Amygdala (tissue), 56 donors: Measurements from ENCODE around the gene TOM1L1.

ENCODE experiments used
- DNase-seq, 56 donors: peaks; one replicate each; lab custom pipeline; 2025; lab: John Stamatoyannopoulos, UW

TOM1L1 gene

DNA sequence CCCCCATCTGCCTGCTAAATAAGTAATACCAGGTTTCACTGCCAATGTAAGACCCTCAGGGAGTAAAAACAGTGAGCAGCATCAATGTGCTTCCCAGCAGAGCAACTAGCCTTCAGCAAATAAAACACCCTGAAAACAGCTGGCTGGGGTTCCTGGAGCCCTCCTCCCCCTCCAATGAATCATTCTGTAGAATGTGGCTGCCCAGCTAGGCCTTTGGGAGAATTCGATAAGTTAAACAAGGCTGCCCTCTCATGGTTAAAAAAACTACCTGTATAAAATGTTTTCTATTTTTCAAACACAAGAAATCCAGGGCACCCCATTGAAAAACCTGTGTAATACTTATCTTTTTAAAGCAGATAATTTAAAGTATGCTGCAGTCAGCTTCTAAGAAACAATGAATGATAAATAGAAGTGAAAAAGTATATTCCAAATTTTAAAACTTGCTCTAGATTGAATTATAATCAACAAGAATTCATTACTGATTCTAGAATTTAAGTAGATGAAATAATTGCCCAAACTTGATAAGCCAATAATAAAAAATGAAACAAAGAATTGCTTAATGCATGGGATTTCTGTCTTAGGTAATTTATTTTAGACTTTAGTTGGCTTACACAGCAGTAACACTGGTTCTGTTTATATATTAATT, 9.4 kb upstream of the TOM1L1 start:
- DNase-seq, result peak in 7 of 56 donors; percentile 1 to 15 (median 4)

DNA sequence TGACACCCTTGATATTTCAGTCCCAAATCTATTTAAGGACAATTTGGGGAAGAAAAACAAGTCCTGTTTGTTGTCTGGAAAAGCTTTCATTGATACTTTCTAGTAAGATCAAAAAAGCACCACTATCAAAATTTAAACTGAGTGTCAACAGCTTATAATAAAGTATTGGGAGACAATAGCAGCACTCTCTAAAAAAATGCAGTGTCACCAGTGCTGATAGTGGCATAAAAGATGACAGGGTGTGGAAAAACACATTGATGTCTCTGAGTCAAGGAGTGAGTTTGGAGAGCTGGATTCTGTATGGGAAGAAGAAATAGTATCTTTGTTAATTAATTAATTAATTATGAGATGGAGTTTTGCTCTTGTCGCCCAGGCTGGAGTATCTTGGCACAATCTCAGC, 8.3 kb upstream of the TOM1L1 start:
- DNase-seq, result no peak

DNA sequence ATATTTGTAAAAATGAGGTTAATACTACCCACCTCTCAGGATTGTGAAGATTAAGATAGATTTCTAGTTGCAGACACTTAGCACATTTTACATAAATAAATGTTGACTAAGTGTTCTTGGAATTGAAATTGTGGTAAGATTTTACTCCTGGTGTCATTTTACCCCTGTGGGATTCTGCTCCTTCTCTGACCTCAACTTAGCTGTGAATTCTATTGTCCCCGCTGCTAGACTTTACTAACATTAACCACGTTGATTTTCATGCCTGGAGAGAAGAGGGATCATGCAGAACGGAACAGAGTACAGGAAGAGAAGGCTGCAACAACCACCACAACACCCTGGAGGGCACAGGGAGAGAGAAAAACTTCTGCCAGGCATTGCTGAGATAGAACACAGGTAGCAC, 2.1 kb upstream of the TOM1L1 start:
- no peak for DNase-seq

DNA sequence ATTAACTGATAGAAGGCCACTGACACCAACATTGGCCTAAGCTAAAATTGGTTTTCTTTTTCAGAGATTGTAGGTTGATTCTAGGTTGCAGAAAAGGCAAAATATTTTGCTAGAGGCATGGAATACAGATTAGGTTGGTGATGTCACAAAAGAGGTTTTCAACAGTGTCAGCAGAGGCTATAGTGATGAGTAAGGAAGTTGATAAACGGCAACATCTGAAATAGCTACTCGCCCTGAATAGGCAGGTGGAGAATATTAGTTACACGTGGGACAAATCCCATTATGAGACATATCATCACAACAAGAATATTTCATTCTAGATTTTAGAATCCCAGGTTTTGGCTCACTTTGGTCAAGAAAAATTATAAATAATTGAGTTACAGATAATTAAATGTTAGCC, 1.5 kb upstream of the TOM1L1 start:
- DNase-seq, result no peak

DNA sequence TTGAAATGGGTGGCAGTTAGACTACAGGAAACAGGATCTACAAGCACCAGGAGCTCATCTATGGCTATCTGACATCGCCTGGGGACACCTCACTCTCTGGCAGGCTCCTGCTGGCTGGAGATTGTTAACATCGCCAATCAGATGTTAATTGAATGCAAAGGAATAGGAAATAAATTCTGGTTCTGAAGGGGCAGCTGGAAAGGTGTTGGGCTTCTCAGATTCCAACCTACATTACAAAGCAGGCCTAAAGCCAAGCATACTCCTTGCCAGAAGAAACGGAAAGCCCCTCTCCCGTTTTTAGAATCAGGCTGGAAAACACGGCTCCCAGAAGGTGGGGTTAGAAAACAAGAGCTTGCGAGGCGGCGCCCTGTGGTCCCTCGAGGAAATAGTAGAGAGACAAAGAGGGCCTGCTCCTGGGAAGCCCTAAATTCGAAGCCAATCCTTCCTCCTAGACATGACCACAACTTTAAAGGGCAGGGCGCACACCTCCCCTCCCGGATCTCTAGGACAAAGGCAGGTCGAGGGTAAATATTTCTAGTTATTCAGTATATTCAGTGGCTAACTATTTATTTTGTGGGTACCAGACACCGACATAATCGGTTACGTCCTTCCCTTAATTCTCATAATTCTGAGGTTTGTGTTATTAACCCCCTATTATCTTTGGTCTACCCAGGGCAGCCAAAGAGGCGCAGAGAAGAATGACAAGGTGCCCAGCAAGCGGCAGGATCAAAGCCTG, 763 bp upstream of the TOM1L1 start:
- DNase-seq, result peak in 3 of 56 donors; percentile 2 to 10 (median 3)

DNA sequence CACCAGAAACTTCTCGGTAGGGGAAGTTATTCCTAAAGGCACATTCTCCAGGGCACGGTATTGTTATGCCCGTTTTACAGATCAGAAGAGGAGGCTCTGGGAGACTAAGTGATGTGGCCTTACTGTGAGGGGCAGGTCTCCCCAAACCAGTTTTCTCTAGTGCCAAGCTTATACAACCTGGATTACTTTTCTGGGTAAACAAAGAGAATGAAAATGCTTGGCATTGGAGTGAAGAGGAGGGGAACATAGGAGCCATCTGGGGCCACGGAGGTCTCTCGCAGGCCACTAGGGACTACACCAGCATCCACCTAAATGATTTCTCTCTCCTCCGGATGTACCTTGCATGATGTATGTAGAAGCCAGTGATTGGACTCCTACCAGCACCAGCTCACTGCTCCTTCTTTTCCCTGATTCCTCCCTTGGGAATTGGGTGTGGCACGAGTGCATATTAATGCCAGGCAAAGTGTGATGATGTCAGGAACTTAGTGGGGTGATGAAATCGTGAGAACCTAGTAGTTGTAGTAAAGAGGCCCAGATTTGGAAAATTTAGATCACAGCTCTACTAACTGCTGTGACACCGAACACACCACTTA, 674 bp downstream of the TOM1L1 start:
- peak in 1 of 56 donors; percentile 22 for DNase-seq

DNA sequence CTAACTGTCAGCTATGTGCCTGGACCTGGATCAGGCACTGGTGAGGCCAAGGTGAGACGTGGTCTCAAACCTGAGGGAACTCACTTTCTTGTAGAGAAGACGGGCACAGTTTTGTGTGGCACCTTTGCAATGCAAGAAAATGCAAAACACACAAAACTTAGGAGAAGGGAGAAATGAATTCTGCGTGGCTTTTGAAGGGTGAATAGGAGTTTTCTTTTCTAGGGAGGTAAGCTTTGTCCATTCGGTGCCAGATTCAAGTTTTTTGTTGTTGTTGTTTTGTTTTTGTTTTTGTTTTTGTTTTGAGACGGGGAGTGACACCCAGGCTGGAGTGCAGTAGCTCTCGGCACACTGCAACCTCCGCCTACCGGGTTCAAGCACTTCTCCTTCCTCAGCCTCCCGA, 1.4 kb downstream of the TOM1L1 start:
- no peak for DNase-seq

DNA sequence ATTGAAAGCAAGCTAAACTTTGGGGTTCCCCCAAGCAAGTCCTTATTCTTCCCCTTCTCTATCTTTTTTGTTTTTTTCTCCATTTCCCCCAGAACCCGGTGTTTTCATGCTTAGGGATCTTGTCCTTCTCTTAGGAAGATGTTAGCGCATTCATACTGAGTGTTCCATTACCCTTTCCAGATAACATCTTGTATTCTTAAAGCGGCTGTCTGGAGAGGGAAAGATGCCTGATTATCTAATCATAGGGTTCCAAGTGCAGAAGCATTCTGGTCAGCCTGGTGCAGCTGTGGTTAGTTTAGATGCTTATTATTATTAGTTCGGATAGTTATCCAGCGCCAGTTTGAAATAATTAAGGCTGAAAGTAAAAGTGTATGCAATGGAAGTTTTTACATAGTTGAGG, 2.0 kb downstream of the TOM1L1 start:
- DNase-seq, result no peak

DNA sequence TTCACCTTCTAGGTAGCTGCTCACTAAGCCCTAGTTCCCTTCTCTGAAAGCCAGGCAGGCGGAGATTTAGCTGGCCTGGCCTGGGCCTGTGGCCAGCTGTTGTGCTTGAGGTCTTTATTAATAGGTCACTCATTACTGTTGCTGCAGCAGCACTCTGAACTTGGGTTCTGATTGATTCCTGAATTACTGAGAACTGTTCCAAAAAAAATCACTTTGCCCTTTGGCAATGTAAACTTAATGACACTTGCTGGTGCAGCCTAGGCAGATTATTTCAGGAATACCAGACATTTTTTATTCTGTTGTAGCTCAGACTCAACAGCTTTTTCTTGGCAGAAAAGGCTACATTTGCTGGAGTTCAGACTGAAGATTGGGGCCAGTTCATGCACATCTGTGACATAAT, 2.7 kb downstream of the TOM1L1 start:
- peak in 12 of 56 donors; percentile 1 to 18 (median 8) for DNase-seq

DNA sequence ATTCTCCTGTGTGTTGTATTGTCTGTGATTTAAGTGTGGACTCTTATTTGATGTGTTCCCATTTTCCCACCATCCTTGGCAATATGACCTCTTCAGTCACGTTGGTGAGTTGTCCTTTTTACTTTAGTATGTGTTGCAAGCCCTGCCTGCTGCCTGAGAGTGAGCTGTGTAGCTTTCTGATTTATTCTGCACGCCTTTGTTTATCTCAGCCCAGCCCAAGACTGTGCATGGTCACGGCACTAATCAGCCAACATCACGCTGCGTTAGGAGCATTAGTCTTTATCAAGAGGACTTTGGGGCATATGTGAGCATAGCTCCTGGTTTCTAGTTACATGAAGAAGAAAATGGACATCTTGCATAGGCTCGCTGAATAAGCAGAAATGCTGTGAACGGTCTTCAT, 6.0 kb downstream of the TOM1L1 start:
- DNase-seq, result no peak

DNA sequence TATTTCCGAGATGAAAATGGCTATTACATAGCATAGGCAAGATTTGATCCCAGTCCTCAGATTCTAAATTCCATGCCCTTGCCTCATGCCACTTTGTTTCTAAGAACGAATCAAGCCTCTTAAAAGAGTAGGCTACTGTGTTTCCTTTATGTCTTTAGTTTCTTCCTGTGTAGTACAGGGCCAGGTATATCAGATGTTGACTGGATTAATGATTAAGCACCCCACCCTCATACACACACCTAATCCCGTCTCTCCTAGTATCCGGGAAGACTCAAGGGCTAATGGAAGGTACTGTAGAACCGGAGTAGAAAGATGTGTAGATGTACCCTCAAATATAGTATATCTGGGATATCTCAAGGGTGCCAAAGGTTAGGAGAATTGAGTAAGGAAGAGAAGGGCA, 6.7 kb downstream of the TOM1L1 start:
- DNase-seq, result no peak

DNA sequence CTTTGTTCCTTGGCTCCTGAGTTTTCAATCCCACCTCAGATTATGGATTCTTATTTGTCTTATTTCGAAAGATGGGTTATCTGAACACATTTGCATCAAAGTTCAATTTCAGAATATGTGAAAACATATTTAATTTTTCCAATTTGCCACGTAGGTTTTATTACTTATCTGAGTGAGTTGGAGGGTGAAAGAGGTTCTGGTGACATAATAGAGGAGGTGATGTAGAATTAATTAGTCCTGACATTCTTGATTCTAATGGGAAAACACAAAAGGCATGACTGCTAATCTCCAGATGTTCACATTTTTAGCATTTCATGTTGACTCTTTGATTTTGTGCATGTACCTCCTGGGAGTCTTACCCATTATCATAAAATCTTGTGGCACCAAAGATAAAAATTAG, 9.1 kb downstream of the TOM1L1 start:
- DNase-seq, result no peak

DNA sequence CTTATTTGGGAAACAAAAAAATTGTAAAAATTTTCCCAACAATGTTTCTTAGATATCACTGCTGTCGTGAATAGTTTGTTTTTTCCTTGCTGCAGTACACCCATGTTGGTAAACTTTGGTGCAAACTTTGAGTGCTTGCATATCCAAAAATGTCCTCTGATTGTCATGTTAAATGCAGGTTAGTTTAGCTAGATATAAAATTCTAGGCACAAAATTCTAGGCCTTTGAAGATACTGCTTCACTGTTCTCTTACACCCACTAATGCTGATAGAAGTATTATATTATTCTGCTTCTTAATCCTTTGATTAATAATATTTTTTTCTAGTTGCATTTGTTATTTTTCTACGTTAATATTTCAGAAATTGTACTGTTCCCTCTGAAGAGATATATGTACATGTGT, 16.1 kb downstream of the TOM1L1 start:
- DNase-seq, result no peak

DNA sequence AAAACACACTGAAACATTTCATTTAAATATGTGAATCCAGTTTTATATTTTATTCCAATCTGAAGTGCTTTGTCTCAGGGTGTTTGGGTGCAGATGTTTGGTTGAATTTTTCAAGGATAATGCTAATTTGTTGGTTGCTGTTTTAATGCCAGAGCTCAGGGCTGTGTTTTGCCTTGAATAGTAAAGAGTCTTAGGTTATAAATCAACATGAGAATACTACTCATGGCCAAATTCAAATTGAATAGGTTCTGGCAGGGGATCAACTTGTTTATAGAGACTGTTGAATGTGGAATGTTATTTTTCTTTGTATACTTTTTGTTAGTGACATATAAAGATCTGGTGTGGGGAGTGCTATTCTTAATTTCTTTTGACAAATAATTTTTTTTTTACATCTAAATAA, 18.8 kb downstream of the TOM1L1 start:
- DNase-seq, result no peak

DNA sequence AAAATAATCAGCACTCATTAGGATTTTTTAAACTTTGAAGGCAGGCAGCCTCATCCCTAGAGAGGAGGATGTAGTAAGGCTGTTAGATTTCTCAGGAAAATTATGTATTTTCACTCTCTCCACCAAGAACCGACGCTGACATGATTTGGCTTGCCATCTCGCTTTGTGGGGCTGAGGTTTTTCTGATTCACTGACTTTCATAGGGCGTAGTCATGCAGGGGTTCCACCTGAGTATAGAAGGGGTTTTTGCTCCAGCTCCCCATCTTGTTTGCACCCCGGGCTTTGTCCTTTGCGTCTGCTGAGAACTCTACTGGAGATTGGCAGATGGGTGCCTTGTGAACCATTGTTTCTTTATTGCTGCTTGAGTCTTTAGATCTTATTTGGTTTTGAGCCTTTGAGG, 20.2 kb downstream of the TOM1L1 start:
- DNase-seq, result no peak

DNA sequence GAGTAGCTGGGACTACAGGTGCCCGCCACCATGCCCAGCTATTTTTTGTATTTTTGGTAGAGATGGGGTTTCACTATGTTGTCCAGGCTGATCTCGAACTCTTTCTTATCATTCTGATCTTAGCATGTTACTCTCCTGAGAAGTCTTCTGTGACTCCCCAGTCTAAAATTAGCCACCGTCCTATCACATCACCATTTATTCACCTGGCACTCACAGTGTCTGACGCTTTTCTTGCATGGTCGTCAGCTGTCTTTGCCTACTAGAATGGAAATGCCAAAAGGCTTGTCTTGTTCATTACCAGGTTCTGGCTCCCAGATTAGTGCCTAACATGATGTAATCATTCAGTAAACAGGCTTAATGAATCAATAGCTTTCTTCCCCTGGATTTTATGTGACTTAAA, 23.8 kb downstream of the TOM1L1 start:
- no peak for DNase-seq

DNA sequence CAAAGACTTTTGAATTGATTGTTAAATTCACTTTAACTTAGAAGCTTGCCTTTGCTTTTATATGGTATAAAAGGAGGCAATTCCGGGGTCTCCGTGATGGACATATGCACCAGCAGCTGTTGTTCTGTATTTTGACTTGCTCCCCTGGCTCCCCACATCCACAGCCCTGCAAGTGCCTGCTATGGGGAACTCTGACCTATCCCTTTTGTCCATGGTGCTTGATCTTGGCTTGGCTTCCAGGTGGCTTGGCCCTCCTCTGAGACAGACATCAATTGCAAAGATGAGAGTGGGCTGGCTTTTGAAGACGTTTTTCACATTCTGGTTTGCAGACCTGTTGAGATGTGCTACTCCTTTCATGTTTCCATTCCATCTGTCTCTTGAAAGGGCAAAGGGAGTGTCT, 26.9 kb downstream of the TOM1L1 start:
- no peak for DNase-seq

DNA sequence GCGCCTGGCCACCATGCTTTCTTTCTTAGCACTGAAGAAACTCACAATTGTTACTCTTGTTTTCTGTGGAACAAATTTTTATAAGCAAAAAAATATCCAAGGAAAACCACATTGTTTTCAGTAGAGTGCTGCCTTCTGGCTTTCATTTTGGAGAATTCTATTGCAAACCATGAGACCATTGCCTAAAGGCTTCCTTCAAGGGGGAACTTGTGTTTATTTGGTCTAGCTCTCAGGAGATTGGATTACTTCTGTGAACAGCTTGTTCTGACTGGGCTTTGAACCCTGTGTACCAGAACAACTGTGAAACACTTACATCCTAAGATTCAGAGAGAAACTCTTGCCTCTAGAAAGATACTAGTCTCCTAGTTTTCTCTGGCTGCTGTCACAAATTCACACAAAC, 32.1 kb downstream of the TOM1L1 start:
- no peak for DNase-seq

DNA sequence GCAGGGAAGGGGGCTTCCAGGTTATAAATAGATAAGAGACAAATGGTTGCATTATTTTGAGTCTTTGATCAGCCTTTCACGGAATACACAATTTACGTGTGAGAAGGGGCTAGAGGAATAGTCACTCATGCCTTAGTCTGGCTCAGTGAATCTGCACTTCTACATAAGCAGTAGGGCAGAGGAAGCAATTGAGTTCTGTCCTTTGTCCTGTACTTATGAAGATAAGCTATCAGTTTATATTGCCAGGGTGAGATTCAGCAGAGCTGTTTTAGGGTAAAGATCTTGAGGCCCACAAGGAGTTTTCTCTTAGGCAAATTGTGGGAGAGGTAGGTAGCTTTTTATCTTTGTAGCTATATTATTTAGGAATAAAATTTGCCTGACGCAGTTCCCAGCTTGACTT, 33.3 kb downstream of the TOM1L1 start:
- DNase-seq, result no peak

DNA sequence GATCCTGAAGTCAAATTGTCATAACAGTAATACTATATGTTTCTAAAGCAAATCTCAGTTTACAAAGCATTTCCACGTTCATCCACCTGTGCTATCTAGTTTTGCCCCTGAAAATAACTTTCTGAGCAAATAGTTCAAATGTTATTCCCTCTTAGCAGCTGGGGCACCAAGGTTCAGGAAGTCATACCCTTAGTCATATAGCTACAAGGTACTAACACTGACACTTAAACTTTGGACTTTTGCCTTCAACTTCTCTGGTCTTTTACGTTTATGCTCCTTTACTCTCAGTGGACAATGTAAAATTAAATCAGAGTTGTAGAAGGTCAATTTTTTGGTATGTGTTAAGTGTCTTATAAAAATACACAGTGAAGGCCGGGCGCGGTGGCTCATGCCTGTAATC, 34.8 kb downstream of the TOM1L1 start:
- no peak for DNase-seq

DNA sequence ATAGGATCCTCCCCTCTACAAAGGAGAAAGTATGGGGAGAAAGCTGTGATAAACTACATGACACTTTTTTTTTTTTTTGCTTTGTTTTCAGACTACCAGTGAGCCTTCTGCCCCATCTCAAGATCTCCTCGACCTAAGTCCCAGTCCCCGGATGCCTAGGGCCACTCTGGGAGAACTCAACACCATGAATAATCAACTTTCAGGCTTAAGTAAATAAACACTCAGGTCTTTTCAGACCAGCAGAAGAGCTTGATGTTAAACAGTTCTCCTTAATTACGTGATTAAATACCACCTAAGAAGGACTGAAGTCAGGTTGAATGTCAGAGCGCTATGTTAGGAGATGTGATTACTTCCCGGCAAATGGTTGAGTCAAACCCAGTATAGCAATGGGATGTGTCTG, 36.4 kb downstream of the TOM1L1 start:
- DNase-seq, result no peak

DNA sequence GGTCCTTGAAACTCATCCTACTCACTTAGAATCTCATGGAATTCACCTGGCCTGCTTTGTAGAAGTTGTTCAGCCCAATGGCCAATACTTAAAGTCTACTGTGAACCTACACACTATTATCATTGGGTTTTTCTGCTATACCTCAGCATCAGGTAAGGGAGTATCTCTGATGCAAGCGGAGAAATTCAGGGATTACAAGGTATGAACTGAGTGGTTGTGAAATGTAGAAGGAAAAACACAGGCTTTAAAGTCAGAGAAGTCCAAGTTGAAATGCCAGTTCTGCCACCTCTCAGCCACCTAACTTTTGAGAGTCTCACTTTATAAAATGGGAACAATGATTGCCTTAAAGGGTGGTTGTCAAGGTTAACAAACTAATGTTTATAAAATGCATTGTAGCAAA, 36.8 kb downstream of the TOM1L1 start:
- DNase-seq, result no peak
